Panc1 (cell line): ENCODE measurements around the gene PCDHA6. TPM values are rescaled to one million over a fixed set of nuclear protein-coding genes. Genes with fewer than 3 reads are reported as not detected.
"Not testable (repeated sequence)": the region's sequence is repeated elsewhere in the genome, so short reads cannot be mapped to it uniquely, and the experiment has no call there.

ENCODE experiments used
- ATAC-seq: fragments of 200-7000 bp; cut with Tn5 transposase; 2 replicates; pipeline ENCODE4 v1.9.1; 2020; ENCODE audit warnings: mild to moderate bottlenecking, moderate library complexity
- BruUV-seq: library from RNA; stranded (reverse); fragments of 400-500 nt; replicated peaks from 2 replicates; lab custom pipeline; 2021; lab: Mats Ljungman, UMichigan
- CTCF ChIA-PET: fragments of 300-600 bp; sonication (Branson Sonifier 250); formaldehyde crosslinking; loops from one replicate; lab custom pipeline; 2022; ENCODE audit warnings: antibody characterized with exemption; lab: Charles Lee
- POLR2A ChIA-PET: fragments of 300-600 bp; sonication (Branson Sonifier 250); formaldehyde crosslinking; loops from one replicate; lab custom pipeline; 2022; ENCODE audit warnings: antibody characterized with exemption; lab: Charles Lee
- DNase-seq: peaks from one replicate; pipeline ENCODE4 v3.0.0-alpha.2; 2010; ENCODE audit warnings: low read depth, low spot score
- H3K27ac ChIP-seq: 2 replicates; pipeline ENCODE4 v1.5.1; 2011; ENCODE audit warnings: mild to moderate bottlenecking, low read length, inconsistent platforms
- H3K27me3 ChIP-seq: fragments of 200-500 bp; sonication (Bioruptor generic); 2 replicates; pipeline ENCODE4 v1.6.0; 2014; ENCODE audit warnings: low read length, inconsistent platforms; ENCODE audit not compliant: control insufficient read depth, insufficient read depth
- H3K36me3 ChIP-seq: fragments of 200-500 bp; sonication (Bioruptor generic); 2 replicates; pipeline ENCODE4 v1.5.1; 2014; ENCODE audit warnings: inconsistent platforms, mild to moderate bottlenecking, low read length, moderate library complexity; ENCODE audit not compliant: control insufficient read depth, insufficient read depth
- H3K4me1 ChIP-seq: 2 replicates; pipeline ENCODE4 v1.5.1; 2011; ENCODE audit warnings: inconsistent platforms, mild to moderate bottlenecking, low read length, moderate library complexity; ENCODE audit not compliant: control insufficient read depth, insufficient read depth
- H3K4me3 ChIP-seq, 2 experiments: 2 replicates each; pipeline ENCODE4 v1.5.1; 2011 to 2012; ENCODE audit warnings: low read depth in 2 of 2, low read length in 2 of 2, mild to moderate bottlenecking in 2 of 2, inconsistent platforms in 1 of 2, moderate library complexity in 1 of 2
- H3K9me3 ChIP-seq: fragments of 200-500 bp; sonication (Bioruptor generic); 2 replicates; pipeline ENCODE4 v1.5.1; 2014; ENCODE audit warnings: low read depth, mild to moderate bottlenecking, inconsistent platforms, low read length, moderate library complexity; ENCODE audit not compliant: control insufficient read depth, insufficient read depth
- CTCF ChIP-seq: fragments of 450-650 bp; IDR thresholded peaks from 2 replicates; pipeline ENCODE4 v1.5.1; 2017; ENCODE audit warnings: mild to moderate bottlenecking
- REST ChIP-seq, 2 experiments: IDR thresholded peaks; 2 replicates each; pipeline ENCODE4 v1.6.1; 2011 to 2012; ENCODE audit warnings: low read depth in 2 of 2, control low read depth in 1 of 2, low read length in 1 of 2, mild to moderate bottlenecking in 1 of 2, moderate library complexity in 1 of 2; ENCODE audit not compliant: insufficient read depth in 1 of 2
- SIN3A ChIP-seq: IDR thresholded peaks from 2 replicates; pipeline ENCODE4 v1.6.1; 2012; ENCODE audit warnings: low read depth, mild to moderate bottlenecking, low read length, moderate library complexity, borderline replicate concordance; ENCODE audit not compliant: insufficient read depth
- in situ Hi-C: cut with HindIII; loops from 2 replicates; pipeline ENCODE4 v1.10.0; 2016; ENCODE audit warnings: low sequenced_read_pairs, low pct_unique_long_range_greater_than_20kb
- intact Hi-C: fragments of 100-400 bp; cut with micrococcal nuclease; formaldehyde crosslinking; loops from one replicate; pipeline ENCODE4 v1.10.0; 2022; ENCODE audit not compliant: unreplicated experiment
- total RNA-seq: library from RNA; stranded (reverse); gene quantifications from one replicate; pipeline ENCODE4 v1.2.1, GENCODE V29; 2021; ENCODE audit not compliant: unreplicated experiment

Gene PCDHA6
- total RNA-seq, 1 experiment from 2014 or later: 0.31 TPM

- H3K27ac ChIP-seq: peak within 1 kb of the TSS; percentile 55
These were observed 47.6 kb downstream of the PCDHA6 start, which contains the start of gene PCDHA12 for GRCh38 chr5:140875085-140876065. Gene PCDHA12 (plus strand): TSS chr5:140875308. CDS start chr5:140875473, 165 bp downstream.

DNA sequence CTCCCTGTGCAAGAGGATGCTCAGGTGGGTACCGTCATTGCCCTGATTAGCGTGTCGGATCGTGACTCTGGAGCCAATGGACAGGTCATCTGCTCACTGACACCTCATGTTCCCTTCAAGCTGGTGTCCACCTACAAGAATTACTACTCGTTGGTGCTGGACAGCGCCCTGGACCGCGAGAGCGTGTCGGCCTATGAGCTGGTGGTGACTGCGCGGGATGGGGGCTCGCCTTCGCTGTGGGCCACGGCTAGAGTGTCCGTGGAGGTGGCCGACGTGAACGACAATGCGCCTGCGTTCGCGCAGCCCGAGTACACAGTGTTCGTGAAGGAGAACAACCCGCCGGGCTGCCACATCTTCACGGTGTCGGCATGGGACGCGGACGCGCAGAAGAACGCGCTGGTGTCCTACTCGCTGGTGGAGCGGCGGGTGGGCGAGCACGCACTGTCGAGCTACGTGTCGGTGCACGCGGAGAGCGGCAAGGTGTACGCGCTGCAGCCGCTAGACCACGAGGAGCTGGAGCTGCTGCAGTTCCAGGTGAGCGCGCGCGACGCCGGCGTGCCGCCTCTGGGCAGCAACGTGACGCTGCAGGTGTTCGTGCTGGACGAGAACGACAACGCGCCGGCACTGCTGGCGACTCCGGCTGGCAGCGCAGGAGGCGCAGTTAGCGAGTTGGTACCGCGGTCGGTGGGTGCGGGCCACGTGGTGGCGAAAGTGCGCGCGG lies 48.9 kb downstream of the PCDHA6 start:
- BruUV-seq, DNase-seq, H3K4me1 ChIP-seq, H3K36me3 ChIP-seq, H3K4me3 ChIP-seq, H3K9me3 ChIP-seq, ATAC-seq, H3K27me3 ChIP-seq, POLR2A ChIA-PET, in situ Hi-C loops, H3K27ac ChIP-seq, intact Hi-C loops: not testable (repeated sequence)
- TF ChIP-seq REST (IDR thresholded peaks at IDR 0.05; ENCODE audit: insufficient read depth in 1 of 2, low read depth in 2 of 2, low read length in 1 of 2): peak in 1 of 2 experiments; percentile 40; a peak in 1 of 4 replicates
- CTCF ChIA-PET: interaction anchor here (1.8 kb wide), 1 partner anchor 163 kb away, joined by 15 read pairs; no protein-coding TSS in a partner anchor

More at GRCh38 chr5:140875085-140876065, 47.6 kb downstream of the PCDHA6 start, which contains the start of gene PCDHA12:
- CTCF ChIA-PET: interaction anchor here (1.8 kb wide), 1 partner anchor 165 kb away, joined by 15 read pairs; no protein-coding TSS in a partner anchor
- H3K27me3 ChIP-seq: no peaks in the 10 kb centered on the region
- in situ Hi-C loops: no loop called here
- POLR2A ChIA-PET: no interaction called here
- ATAC-seq (peak; percentile 91), DNase-seq (no peak)
- BruUV-seq: TSS peak; percentile 73
- no peaks in the 10 kb centered on the region for H3K36me3 ChIP-seq
- TF ChIP-seq SIN3A (no peak), CTCF (peak; percentile 70)
- H3K9me3 ChIP-seq: no peaks in the 10 kb centered on the region; the same call in 1 of the 2 replicates
- peak within 1 kb of the TSS; percentile 53 to 66 for H3K4me3 ChIP-seq
- no peaks in the 10 kb centered on the region for H3K4me1 ChIP-seq
- intact Hi-C loops: loop anchor here (2.0 kb wide), 1 partner anchor 165 kb away; no protein-coding TSS in a partner anchor
